Esophagus mucosa (tissue), 1 donor: Measurements from ENCODE around the gene HPS1. TPM values are rescaled to one million over a fixed set of nuclear protein-coding genes. Genes with fewer than 3 reads are reported as not detected.
"Not testable (repeated sequence)": the region's sequence is repeated elsewhere in the genome, so short reads cannot be mapped to it uniquely, and the experiment has no call there.

Experiments used
- ATAC-seq: fragments of 200-7000 bp; cut with Tn5 transposase; one replicate; pipeline ENCODE4 v1.9.1; 2020
- total RNA-seq: library from RNA; stranded (reverse); gene quantifications from one replicate; pipeline ENCODE4 v1.2.4, GENCODE V29; 2023
- donor health status: DM: yes; HTN: yes; CAD: no.

The HPS1 gene
- total RNA-seq, 1 donor from 2014 or later = 29.7 TPM

DNA sequence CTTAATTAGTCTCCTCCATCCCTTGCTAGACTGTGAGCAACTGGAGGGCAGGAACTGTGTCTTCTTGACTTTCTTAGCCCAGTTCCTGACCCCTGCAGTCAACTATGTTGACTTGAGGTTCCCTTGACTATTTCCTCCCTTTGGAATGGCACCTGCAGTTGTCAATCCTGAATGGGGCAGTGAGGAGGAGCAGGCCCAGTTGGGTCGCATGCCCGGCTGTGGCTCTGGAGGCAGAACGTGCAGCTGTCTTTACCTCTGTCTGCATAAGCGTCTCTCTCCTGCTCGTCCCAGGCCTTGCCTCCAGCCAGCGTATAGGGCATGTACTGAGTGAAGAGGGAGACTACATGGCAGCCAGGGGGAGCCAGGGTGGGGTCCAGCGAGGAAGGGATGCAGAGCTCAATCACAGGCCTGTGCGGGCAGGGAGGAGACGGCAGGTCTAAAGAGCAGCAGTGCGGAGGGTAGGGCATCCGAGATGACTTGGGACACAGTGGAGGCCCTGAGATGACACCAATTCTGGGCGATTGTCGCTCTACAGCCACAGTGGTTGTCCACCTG, 58.6 kb downstream of the HPS1 start:
- no peak for ATAC-seq

- ATAC-seq = no peak
Measured at GRCh38 chr10:98384531-98385133, 62.1 kb downstream of the HPS1 start.

DNA sequence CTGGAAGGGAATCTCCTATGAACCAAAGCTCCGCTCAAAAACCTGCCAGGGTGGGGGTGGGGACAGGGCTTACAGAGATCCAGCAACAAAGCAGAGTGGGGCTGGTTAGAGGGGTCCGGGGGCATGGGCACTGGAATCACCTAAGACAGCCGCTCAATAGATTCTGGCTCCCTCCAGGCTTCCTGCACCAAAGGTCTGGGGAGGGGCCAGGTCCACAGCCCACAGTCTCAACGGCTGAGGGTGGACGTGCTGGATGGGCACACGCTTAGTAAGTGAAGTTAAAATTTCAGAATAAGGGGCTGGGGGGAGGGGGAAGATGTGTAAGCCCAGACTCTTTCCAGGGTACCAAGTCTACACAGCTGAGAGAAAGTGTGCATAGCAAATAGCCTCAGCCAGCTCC, 62.9 kb downstream of the HPS1 start:
- no peak for ATAC-seq

DNA sequence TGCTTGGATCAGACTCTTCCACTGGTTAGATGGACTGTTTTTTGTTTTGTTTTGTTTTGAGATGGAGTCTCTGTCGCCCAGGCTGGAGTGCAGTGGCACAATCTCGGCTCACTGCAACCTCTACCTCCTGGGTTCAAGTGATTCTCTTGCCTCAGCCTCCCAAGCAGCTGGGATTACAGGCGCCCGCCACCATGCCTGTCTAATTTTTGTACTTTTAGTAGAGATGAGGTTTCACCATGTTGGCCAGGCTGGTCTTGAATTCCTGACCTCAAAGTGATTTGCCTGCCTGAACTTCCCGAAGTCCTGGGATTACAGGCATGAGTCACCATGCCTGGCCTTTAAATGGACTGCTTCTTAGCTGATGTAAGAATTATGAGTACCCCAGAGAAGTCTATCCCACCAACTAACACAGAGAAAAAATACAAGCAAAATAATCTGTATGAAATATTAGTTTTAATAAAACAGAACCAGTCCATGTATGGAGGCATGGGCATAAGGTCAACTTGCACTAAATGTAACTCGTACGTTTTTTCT, 63.5 kb downstream of the HPS1 start:
- ATAC-seq = not testable (repeated sequence)

- ATAC-seq = no peak
Measured at GRCh38 chr10:98382691-98383101, 64.0 kb downstream of the HPS1 start.

DNA sequence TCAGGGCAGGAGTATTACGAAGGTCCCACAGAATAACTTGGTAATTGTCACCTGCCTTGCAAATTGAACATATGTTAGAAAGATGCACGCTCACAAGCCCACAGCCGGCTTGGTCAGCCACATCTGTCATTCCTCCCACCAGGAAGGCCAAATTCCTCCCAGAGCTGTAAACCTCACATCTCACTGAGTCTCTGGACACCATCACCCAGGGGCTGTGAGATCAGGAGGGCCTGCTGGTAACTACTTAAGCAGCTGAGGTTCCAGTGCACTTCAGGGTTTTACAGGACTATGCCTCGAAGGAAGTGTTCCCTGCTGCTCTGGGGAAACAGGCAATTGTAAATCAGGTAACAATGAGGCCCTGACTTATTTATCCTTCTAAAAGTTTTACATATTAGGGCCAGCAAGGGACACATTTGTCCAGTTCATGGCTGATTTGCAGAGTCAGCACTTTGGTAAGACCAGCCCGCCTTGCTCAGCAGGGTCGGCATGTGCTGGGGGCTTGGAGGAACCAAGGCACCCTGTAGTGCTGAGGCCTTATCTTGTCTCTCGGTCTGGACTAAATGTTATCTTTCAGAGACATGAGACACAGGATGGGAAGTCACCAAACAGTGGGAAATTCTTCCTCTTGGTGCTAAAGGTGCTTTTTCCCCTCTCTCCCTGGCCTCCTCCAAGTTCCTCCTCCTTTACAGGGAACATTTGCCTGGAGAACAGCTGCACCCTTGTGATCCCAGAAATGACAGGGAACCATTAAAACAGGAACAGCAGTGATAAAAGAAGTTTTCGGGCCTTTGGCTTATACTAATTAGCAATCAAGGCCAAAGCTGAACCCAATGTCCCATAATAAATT, 66.0 kb downstream of the HPS1 start:
- no peak for ATAC-seq

GRCh38 chr10:98378722-98379121, 68.0 kb downstream of the HPS1 start:
- ATAC-seq = no peak

GRCh38 chr10:98377536-98377935, 69.2 kb downstream of the HPS1 start:
- ATAC-seq = no peak

DNA sequence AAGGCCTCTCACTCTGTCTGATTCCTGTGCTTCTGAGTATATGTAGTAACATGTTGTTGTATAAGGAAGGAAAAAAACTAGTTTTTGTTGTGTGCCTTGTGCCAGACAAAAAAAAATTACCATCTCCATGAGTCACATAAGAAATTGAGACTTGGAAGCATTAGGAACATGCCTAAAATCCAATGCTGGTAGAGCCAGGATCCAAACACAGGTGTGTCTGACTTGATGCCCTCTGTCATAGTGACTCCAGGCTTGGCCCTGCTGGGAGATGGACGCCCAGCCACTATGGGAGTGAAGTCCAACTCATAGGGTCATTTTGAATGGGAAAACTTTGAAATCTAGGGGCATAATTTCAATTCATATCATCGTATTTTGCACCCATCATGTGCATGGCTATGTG, 69.7 kb downstream of the HPS1 start:
- ATAC-seq = no peak

GRCh38 chr10:98376485-98376884, 70.2 kb downstream of the HPS1 start:
- ATAC-seq = no peak

DNA sequence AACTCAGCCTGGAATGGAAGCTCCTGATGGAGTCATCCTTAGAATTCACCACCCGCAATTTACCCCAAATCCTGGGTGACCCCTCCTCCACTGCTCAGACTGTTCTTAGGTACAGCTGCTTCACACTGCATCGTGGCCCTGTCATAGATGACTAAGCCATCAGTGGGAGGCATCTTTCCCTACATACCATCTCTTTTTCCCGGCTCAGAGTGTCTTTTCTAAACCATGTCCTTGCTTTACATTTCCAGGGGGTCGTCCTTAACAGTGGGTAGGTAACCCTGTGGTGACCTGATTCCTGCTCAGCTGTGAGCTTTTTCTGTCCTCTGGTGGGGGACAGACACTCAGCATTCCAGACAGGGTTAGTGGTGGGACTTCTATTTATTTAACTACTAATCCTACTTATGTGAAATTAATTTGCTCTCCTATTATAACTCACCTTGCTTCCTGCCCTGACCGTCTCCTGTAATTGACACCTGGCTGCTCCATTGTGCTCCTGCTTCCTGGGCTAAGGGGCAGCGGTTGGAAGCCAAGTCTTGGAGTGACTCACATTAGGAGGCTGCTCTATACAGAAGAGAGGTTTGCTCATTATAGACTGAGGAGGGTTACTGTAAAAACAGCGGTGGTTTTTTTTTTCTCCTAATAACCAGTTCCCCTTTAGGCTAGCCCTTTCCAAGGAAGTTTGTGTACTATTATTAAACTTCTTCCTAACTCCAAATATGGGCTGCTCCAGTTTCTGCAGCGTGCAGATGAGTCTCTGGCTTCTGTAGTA, 72.3 kb downstream of the HPS1 start:
- ATAC-seq = peak; percentile 78

DNA sequence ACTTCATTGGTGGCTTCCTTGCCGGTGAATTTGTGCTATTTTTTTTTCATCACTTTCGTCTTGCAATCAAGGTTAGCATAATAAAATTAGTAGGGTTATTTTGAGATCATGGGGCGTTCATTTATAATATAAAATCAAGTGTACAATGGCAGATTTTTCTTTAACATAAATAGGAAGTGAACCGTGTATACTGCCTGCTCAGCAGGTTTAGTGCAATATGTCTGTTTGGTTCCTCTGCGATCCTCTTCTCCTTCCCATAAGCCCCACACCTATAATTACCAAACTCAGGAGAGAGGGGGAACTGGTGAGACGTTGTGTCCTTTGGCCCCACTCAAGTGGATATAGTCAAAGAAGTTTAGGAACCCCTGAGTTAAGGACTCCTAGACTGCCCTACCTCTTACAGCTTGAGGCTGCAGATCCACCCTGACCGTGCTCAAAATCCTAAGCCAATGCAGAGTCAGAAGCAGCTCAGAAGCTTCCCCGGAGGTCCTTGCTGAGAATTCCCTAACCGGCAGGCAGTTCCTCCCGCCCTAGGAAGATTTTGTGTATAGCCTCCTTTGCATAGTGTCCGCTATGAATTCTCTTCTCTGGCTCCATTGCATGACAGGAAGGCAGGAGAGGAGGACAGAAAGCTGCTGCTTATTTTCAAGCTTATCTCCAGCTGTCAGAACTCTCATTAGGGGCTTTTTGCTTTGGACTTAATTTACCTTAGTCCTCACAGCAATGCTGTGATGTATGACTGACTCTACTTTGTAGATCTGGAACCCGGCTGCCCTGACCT, 73.3 kb downstream of the HPS1 start:
- no peak for ATAC-seq

- no peak for ATAC-seq
Measured at GRCh38 chr10:98370831-98371820, 75.6 kb downstream of the HPS1 start.

GRCh38 chr10:98369801-98370200, 76.9 kb downstream of the HPS1 start:
- no peak for ATAC-seq

DNA sequence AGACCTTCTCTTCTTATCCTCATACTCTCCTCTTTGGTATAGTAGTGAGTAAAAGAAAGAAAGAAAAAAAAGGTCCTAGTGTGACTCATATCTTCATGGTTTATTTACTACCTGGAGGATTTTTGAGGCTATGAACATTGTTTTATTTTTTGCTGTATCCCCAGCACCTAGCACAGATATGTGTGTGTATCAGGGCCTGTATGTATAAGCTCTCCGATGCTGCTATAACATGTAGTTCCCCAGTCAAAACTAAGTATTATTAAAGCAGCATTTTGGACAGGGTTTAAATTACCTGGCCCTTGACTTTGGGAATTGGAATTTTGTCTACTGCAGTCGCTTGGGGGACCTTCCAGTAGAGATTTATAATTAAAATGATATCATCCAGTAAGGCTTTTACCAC, 78.1 kb downstream of the HPS1 start:
- no peak for ATAC-seq

GRCh38 chr10:98367604-98368451, 78.9 kb downstream of the HPS1 start:
- ATAC-seq = peak; percentile 24
